Esophagus (tissue), 2 donors: ENCODE results near the gene ACOT7. TPM values are rescaled to one million over a fixed set of nuclear protein-coding genes. Genes with fewer than 3 reads are reported as not detected.
"Not testable (repeated sequence)": the region's sequence is repeated elsewhere in the genome, so short reads cannot be mapped to it uniquely, and the experiment has no call there.

ENCODE experiments used
- H3K27ac ChIP-seq, 2 donors: one replicate each; pipeline ENCODE4 v1.5.1; 2013; ENCODE audit warnings: low read depth in 2 of 2, mild to moderate bottlenecking in 2 of 2, inconsistent platforms in 1 of 2, low read length in 1 of 2, moderate library complexity in 1 of 2
- H3K27me3 ChIP-seq, 2 donors: one replicate each; pipeline ENCODE4 v1.6.1; 2013; ENCODE audit warnings: low read length in 2 of 2, control low read depth in 1 of 2, mild to moderate bottlenecking in 1 of 2; ENCODE audit not compliant: insufficient read depth in 2 of 2, control insufficient read depth in 1 of 2
- H3K36me3 ChIP-seq, 2 donors: one replicate each; pipeline ENCODE4 v1.6.1; 2013; ENCODE audit warnings: low read length in 1 of 2; ENCODE audit not compliant: control insufficient read depth in 2 of 2, insufficient read depth in 2 of 2
- H3K4me1 ChIP-seq, 2 donors: one replicate each; pipeline ENCODE4 v1.6.1; 2013; ENCODE audit warnings: low read length in 1 of 2; ENCODE audit not compliant: control insufficient read depth in 2 of 2, insufficient read depth in 2 of 2
- H3K4me3 ChIP-seq, 2 donors: one replicate each; pipeline ENCODE4 v1.5.1; 2013; ENCODE audit warnings: low read length in 2 of 2, mild to moderate bottlenecking in 2 of 2, low read depth in 1 of 2, moderate library complexity in 1 of 2
- H3K9me3 ChIP-seq, 2 donors: one replicate each; pipeline ENCODE4 v1.6.1; 2013; ENCODE audit warnings: mild to moderate bottlenecking in 2 of 2, low read depth in 1 of 2, low read length in 1 of 2, moderate library complexity in 1 of 2; ENCODE audit not compliant: control insufficient read depth in 2 of 2, insufficient read depth in 1 of 2
- WGBS, 2 donors: extraction: QIAGEN DNeasy Blood & Tissue Kit; methylation state at CpG; one replicate each; pipeline ENCODE4 v1.1.7; 2013; 5-methylcytosine and 5-hydroxymethylcytosine counted together
- polyA plus RNA-seq, 2 donors: library from polyadenylated mRNA; stranded (reverse); fragments of 200-250 nt; gene quantifications; one replicate each; pipeline ENCODE4 v1.2.3, GENCODE V29; 2013
- donor health status: healthy with polysubstance abuse.
- donor health status: Bipolar disorder and iron deficiency.

The ACOT7 gene
- polyA plus RNA-seq, 2 donors, result 12.3 to 39.7 TPM

DNA sequence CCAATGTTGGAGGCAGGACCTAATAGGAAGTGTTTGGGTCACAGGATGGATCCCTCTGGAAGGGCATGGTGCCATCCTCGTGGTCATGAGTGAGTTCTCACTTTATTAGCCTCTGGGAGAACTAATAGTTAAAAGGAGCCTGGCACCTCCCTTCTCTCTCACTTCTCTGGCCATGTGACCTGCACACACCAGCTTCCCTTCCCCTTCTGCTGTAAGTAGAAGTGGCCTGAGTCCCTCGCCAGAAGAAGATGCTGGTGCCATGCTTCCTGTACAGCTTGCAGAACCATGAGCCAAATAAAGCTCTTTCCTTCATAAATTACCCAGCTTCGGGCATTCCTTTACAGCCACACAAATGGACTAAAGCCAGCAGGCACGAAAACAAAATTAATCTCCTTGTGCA lies 23.6 kb downstream of the ACOT7 start:
- Histone ChIP-seq H3K4me1 (peaks cover 8 to 25% of the 10 kb centered on the region in 2 donors), H3K4me3 (no peak overlapping the region)

GRCh38 chr1:6367381-6368012 lies 26.1 kb downstream of the ACOT7 start:
- Histone ChIP-seq H3K9me3 (no peaks in the 10 kb centered on the region), H3K36me3 (no peaks in the 10 kb centered on the region), H3K4me1 (peaks cover 8 to 19% of the 10 kb centered on the region in 2 donors), H3K27ac (peak overlapping the region; percentile 89 to 92), H3K4me3 (no peak overlapping the region), H3K27me3 (no peaks in the 10 kb centered on the region)
- WGBS, 2 donors, result 57 to 60% methylated on average over 8 to 9 of the region's 9 CpGs

More for the DNA sequence above, 23.6 kb downstream of the ACOT7 start:
- no peaks in the 10 kb centered on the region for H3K9me3 ChIP-seq
- no peak overlapping the region for H3K27ac ChIP-seq
- H3K27me3 ChIP-seq, result no peaks in the 10 kb centered on the region
- H3K36me3 ChIP-seq, result no peaks in the 10 kb centered on the region
- WGBS, 2 donors, result 63 to 65% methylated on average over 4 of the region's 4 CpGs

DNA sequence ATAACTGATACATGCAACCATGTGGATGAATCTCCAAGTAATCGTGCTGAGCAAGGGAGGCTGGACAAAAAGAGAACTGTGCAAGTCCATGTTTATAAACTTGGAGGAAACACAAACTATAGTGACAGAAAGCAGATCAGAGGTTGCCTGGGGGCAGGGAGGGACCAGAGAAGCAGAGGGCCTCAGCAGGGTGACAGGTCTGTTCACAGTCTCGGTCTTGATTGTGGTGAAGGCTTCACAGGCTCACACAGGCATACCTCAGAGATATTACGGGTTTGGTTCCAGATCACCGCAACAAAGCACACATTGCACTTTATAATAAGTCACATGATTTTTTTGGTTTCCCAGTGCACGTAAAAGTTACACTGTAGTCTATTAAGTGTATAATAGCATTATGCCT lies 28.5 kb downstream of the ACOT7 start:
- 38 to 54% methylated on average over 5 of the region's 5 CpGs for WGBS, 2 donors
- peak overlapping the region; percentile 20 to 35 for H3K27ac ChIP-seq
- H3K36me3 ChIP-seq, result no peaks in the 10 kb centered on the region
- H3K27me3 ChIP-seq, result no peaks in the 10 kb centered on the region
- peaks cover 10 to 21% of the 10 kb centered on the region in 2 donors for H3K4me1 ChIP-seq
- no peak overlapping the region for H3K4me3 ChIP-seq
- no peaks in the 10 kb centered on the region for H3K9me3 ChIP-seq

GRCh38 chr1:6363085-6363884 lies 30.3 kb downstream of the ACOT7 start:
- not testable (repeated sequence) for H3K36me3 ChIP-seq, H3K4me3 ChIP-seq, H3K27me3 ChIP-seq, H3K9me3 ChIP-seq
- H3K27ac ChIP-seq, result peak overlapping the region; percentile 2 to 17
- 27 to 33% methylated on average over 20 of the region's 20 CpGs for WGBS, 2 donors
- peaks cover 16 to 28% of the 10 kb centered on the region in 2 donors for H3K4me1 ChIP-seq

- H3K4me3 ChIP-seq, result no peak overlapping the region
- peaks cover 17 to 21% of the 10 kb centered on the region in 2 donors for H3K4me1 ChIP-seq
- H3K36me3 ChIP-seq, result no peaks in the 10 kb centered on the region
- H3K9me3 ChIP-seq, result no peaks in the 10 kb centered on the region
- H3K27ac ChIP-seq, result no peak overlapping the region
- no peaks in the 10 kb centered on the region for H3K27me3 ChIP-seq
- WGBS, 2 donors, result 86 to 93% methylated on average over 13 of the region's 13 CpGs
Observed at GRCh38 chr1:6361124-6361775, 32.3 kb downstream of the ACOT7 start.

- peak overlapping the region; percentile 58 to 86 for H3K27ac ChIP-seq
- no peaks in the 10 kb centered on the region for H3K9me3 ChIP-seq
- H3K27me3 ChIP-seq, result no peaks in the 10 kb centered on the region
- H3K36me3 ChIP-seq, result no peaks in the 10 kb centered on the region
- H3K4me1 ChIP-seq, result peaks cover 17 to 23% of the 10 kb centered on the region in 2 donors
- WGBS, 2 donors, result 60 to 78% methylated on average over 9 of the region's 9 CpGs
- H3K4me3 ChIP-seq, result no peak overlapping the region
Observed at GRCh38 chr1:6360517-6361070, 33.0 kb downstream of the ACOT7 start.

DNA sequence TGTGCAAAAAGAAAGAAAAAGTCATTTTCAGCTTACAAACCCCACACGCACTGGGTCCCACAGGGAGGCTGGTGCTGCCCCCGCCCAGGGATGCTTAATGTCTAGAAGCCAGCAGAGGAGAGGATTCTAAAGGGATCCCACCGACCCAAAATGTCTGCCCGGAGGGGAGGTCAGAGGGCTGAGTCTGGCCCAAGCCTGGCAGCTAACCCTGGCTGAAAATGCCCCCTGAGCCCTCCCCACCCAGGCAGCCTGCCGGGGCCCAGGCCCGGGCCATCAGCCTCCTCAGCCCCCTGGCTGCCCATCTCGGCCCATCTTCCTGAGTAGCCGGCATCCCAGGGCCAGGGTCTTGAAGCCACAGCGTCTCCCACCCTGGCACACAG lies 33.5 kb downstream of the ACOT7 start:
- Histone ChIP-seq H3K4me3 (no peak overlapping the region), H3K4me1 (peaks cover 17 to 28% of the 10 kb centered on the region in 2 donors), H3K9me3 (no peaks in the 10 kb centered on the region), H3K36me3 (no peaks in the 10 kb centered on the region), H3K27me3 (no peaks in the 10 kb centered on the region), H3K27ac (peak overlapping the region; percentile 58 to 86)
- 69 to 75% methylated on average over 9 of the region's 9 CpGs for WGBS, 2 donors

- H3K4me1 ChIP-seq, result peaks cover 17 to 33% of the 10 kb centered on the region in 2 donors
- H3K4me3 ChIP-seq, result no peak overlapping the region
Observed at GRCh38 chr1:6359216-6360116, 34.1 kb downstream of the ACOT7 start.

DNA sequence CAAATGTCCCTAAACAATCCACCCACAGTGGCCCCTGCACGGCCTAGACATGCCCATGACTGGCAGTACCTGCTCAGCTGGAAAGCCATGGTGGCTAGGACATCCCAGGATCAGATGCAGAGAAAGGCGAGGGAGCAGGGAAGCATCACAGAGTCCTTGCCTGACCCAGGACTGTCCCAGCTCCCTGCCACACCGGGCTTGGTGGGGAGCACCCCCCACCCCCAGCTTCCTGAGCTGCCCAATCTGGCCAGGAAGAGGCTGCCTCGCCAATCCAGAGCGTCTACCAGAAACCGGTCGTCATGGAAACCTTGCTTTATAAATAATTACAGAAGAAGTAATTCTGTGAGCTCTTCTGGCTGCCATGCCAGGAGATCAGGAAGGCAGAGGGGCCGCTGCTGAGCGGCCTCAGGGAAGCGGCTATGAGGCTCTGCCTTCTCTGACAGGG lies 34.8 kb downstream of the ACOT7 start:
- Histone ChIP-seq H3K9me3 (no peaks in the 10 kb centered on the region), H3K27me3 (no peaks in the 10 kb centered on the region), H3K27ac (peak overlapping the region; percentile 86 to 87), H3K4me1 (peaks cover 20 to 40% of the 10 kb centered on the region in 2 donors), H3K4me3 (no peak overlapping the region), H3K36me3 (no peaks in the 10 kb centered on the region)
- 9 to 28% methylated on average over 10 of the region's 10 CpGs for WGBS, 2 donors

More at GRCh38 chr1:6359216-6360116, 34.1 kb downstream of the ACOT7 start:
- H3K9me3 ChIP-seq, result no peaks in the 10 kb centered on the region
- H3K27ac ChIP-seq, result peak overlapping the region; percentile 86 to 87
- H3K36me3 ChIP-seq, result no peaks in the 10 kb centered on the region
- no peaks in the 10 kb centered on the region for H3K27me3 ChIP-seq
- WGBS, 2 donors, result 10 to 18% methylated on average over 13 of the region's 13 CpGs
